ENCODE measurements around the gene THSD4. TPM values are rescaled to one million over a fixed set of nuclear protein-coding genes. Genes with fewer than 3 reads are reported as not detected.

THSD4 gene
- total RNA-seq, 1 experiment from 2014 or later: 0.29 TPM

GRCh38 chr15:71424765-71425164, 309.5 kb downstream of the THSD4 start:
- Mint-ChIP-seq H3K27me3 (ENCODE audit: insufficient read depth, unreplicated experiment) (peaks cover 6% of the 10 kb centered on the region), H3K4me1 (ENCODE audit: low read depth, unreplicated experiment) (no peaks in the 10 kb centered on the region), H3K27ac (ENCODE audit: unreplicated experiment) (no peak overlapping the region), H3K4me3 (ENCODE audit: unreplicated experiment) (no peak overlapping the region), H3K36me3 (ENCODE audit: insufficient read depth, unreplicated experiment) (no peaks in the 10 kb centered on the region), H3K9me3 (ENCODE audit: unreplicated experiment) (no peaks in the 10 kb centered on the region)
- CTCF ChIA-PET: interaction anchor here (0.6 kb wide), 1 partner anchor 46 kb away, joined by 5 read pairs; no protein-coding TSS in a partner anchor
- Histone ChIP-seq H3K9me3 (no peaks in the 10 kb centered on the region), H3K36me3 (ENCODE audit: control insufficient read depth, insufficient read depth, low read length) (no peaks in the 10 kb centered on the region), H3K27me3 (replicated peaks; ENCODE audit: control insufficient read depth, insufficient read depth, low read length) (no peaks in the 10 kb centered on the region; the same call in 1 of the 2 replicates), H3K4me3 (ENCODE audit: low read depth, low read length) (no peak overlapping the region), H3K4me1 (no peaks in the 10 kb centered on the region)
- POLR2A ChIA-PET: no interaction called here
- no peak for TF ChIP-seq CTCF (IDR thresholded peaks at IDR 0.05; ENCODE audit: insufficient read depth in 1 of 2, low read depth in 1 of 2, low read length in 1 of 2, severe bottlenecking in 1 of 2, unreplicated experiment in 1 of 2)
- no peak for DNase-seq
- no TSS peak for BruUV-seq (replicated peaks)
- intact Hi-C loops (cut with micrococcal nuclease; ENCODE audit: unreplicated experiment): no loop called here

- CTCF ChIA-PET: interaction anchor here (0.6 kb wide), 1 partner anchor 46 kb away, joined by 5 read pairs; no protein-coding TSS in a partner anchor
- Histone ChIP-seq H3K36me3 (ENCODE audit: control insufficient read depth, insufficient read depth, low read length) (no peaks in the 10 kb centered on the region), H3K4me1 (no peaks in the 10 kb centered on the region), H3K9me3 (no peaks in the 10 kb centered on the region), H3K27me3 (replicated peaks; ENCODE audit: control insufficient read depth, insufficient read depth, low read length) (no peaks in the 10 kb centered on the region; the same call in 1 of the 2 replicates), H3K4me3 (ENCODE audit: low read depth, low read length) (no peak overlapping the region)
- intact Hi-C loops (cut with micrococcal nuclease; ENCODE audit: unreplicated experiment): no loop called here
- BruUV-seq (replicated peaks): no TSS peak
- Mint-ChIP-seq H3K27me3 (ENCODE audit: insufficient read depth, unreplicated experiment) (peaks cover 6% of the 10 kb centered on the region), H3K4me3 (ENCODE audit: unreplicated experiment) (no peak overlapping the region), H3K9me3 (ENCODE audit: unreplicated experiment) (no peaks in the 10 kb centered on the region), H3K4me1 (ENCODE audit: low read depth, unreplicated experiment) (no peaks in the 10 kb centered on the region), H3K27ac (ENCODE audit: unreplicated experiment) (no peak overlapping the region), H3K36me3 (ENCODE audit: insufficient read depth, unreplicated experiment) (no peaks in the 10 kb centered on the region)
- no peak for TF ChIP-seq CTCF (IDR thresholded peaks at IDR 0.05; ENCODE audit: insufficient read depth in 1 of 2, low read depth in 1 of 2, low read length in 1 of 2, severe bottlenecking in 1 of 2, unreplicated experiment in 1 of 2)
- POLR2A ChIA-PET: no interaction called here
- no peak for DNase-seq
Measured at GRCh38 chr15:71425388-71425787, 310.1 kb downstream of the THSD4 start.

GRCh38 chr15:71426792-71427191, 311.5 kb downstream of the THSD4 start:
- Histone ChIP-seq H3K27me3 (replicated peaks; ENCODE audit: control insufficient read depth, insufficient read depth, low read length) (no peaks in the 10 kb centered on the region; the same call in 1 of the 2 replicates), H3K36me3 (ENCODE audit: control insufficient read depth, insufficient read depth, low read length) (no peaks in the 10 kb centered on the region), H3K9me3 (no peaks in the 10 kb centered on the region), H3K4me3 (ENCODE audit: low read depth, low read length) (no peak overlapping the region), H3K4me1 (no peaks in the 10 kb centered on the region)
- intact Hi-C loops (cut with micrococcal nuclease; ENCODE audit: unreplicated experiment): no loop called here
- no peak overlapping the region for H3K27ac Mint-ChIP-seq (ENCODE audit: unreplicated experiment)
- no TSS peak for BruUV-seq (replicated peaks)
- ChIA-PET CTCF (no interaction called here), POLR2A (no interaction called here)
- H3K36me3 Mint-ChIP-seq (ENCODE audit: insufficient read depth, unreplicated experiment): no peaks in the 10 kb centered on the region
- H3K4me3 Mint-ChIP-seq (ENCODE audit: unreplicated experiment): no peak overlapping the region
- no peak for TF ChIP-seq CTCF (IDR thresholded peaks at IDR 0.05; ENCODE audit: insufficient read depth in 1 of 2, low read depth in 1 of 2, low read length in 1 of 2, severe bottlenecking in 1 of 2, unreplicated experiment in 1 of 2)
- DNase-seq: no peak
- H3K9me3 Mint-ChIP-seq (ENCODE audit: unreplicated experiment): no peaks in the 10 kb centered on the region
- H3K4me1 Mint-ChIP-seq (ENCODE audit: low read depth, unreplicated experiment): no peaks in the 10 kb centered on the region
- H3K27me3 Mint-ChIP-seq (ENCODE audit: insufficient read depth, unreplicated experiment): peaks cover 6% of the 10 kb centered on the region
